ENCODE results near the gene PTPRN2.

The PTPRN2 gene

DNA sequence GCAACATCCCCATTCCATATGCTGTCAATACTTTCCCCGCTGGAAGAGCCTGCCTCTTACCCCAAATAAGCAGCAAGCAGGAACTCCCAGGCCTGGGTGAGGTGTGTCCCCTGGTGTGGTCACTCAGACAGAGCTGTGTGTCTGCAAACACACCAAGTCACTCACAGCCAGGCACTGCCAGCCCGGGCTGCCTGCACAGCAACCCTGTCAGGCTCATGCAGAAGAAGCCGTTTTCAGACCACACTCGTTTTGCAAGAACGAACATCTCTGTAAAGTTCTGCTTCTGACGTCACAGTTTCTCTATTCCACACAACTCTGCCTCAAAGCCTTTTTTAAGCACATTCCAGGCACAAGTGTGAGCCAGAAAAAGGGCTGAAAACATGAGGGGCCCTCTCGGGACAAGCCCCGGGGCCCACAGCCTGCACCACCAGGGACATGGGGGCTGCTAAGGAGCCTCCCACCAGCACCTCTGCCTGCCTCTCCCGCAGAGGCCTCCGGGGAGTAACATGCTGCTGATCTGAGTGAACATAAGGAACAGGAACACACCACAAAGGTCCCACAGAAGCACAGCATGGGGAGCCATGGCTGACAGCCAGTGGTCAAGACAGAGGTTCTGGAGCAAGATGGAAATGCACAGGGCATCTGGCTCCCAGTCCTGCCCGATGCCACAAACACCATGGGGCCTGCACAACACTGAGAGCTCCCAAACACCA is 11.4 kb downstream of the PTPRN2 start:
- no peak for DNase-seq (ENCODE audit: low spot score)

- DNase-seq (ENCODE audit: low spot score): no peak
Measured at GRCh38 chr7:158574308-158575036, 13.2 kb downstream of the PTPRN2 start.

DNA sequence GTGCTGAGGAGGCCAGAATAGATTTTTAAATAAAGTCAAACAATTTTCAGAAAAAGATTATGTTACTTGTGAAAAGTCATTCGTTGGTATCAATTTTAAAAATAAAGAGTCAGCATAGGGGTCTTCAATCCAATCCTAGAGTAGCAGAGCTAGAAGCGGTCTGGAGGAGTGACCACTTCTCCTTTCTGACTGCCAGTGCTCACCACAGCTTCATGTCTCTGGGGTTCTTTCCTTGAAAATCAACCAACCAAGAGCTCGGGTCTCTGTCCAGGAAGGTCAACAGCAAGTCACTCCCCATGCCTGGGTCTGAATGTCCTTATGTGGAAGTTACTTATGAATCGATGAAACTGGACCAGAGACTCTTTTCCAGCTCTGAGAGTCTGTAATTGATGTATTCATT is 14.3 kb downstream of the PTPRN2 start:
- no peak for DNase-seq (ENCODE audit: low spot score)

GRCh38 chr7:158572000-158572828 is 15.4 kb downstream of the PTPRN2 start:
- no peak for DNase-seq (ENCODE audit: low spot score)

GRCh38 chr7:158570449-158571170 is 17.0 kb downstream of the PTPRN2 start:
- DNase-seq (ENCODE audit: low spot score): no peak

- DNase-seq (ENCODE audit: low spot score): no peak
Measured at GRCh38 chr7:158569858-158570323, 17.7 kb downstream of the PTPRN2 start.

DNA sequence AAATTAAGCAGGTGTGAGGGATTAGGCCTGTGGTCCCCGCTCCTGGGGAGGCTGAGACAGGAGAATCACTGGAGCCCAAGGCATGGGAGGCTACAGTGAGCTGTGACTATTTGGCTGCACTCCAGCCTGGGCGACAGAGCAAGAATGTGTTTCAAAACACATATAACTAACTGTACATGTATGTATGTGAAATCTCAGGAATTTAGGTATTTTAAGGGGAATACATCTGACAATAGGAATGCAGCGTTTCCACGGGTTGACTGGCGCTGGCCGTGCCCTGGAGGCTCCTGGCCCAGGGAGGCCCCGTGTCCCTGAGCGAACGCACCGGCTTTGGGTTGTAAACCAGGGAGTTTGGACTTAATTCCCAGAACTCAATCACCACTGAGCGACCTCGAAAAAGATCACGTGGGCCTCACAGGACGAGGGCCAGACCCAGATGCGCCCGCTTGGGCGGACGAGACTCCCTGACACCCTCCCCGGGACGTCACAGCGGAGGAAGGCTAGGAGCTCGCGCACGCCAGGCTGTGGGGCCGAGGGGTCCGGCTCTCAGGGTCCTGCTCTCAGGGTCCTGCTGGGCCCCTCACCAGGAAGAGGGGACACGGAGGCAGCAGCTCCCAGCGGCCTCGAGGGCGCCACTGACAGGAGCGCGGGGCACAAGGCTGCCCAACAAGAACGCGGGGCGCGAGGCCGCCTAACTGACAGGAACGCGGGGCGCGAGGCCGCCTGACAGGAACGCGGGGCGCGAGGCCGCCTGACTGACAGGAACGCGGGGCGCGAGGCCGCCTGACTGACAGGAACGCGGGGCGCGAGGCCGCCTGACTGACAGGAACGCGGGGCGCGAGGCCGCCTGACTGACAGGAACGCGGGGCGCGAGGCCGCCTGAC is 18.4 kb downstream of the PTPRN2 start:
- DNase-seq (ENCODE audit: low spot score): no peak

- no peak for DNase-seq (ENCODE audit: low spot score)
Measured at GRCh38 chr7:158567153-158567603, 20.4 kb downstream of the PTPRN2 start.

- no peak for DNase-seq (ENCODE audit: low spot score)
Measured at GRCh38 chr7:158564663-158565035, 23.0 kb downstream of the PTPRN2 start.

GRCh38 chr7:158563911-158564662 is 23.5 kb downstream of the PTPRN2 start:
- DNase-seq (ENCODE audit: low spot score): no peak

GRCh38 chr7:158563051-158563450 is 24.6 kb downstream of the PTPRN2 start:
- DNase-seq (ENCODE audit: low spot score): no peak

- no peak for DNase-seq (ENCODE audit: low spot score)
Measured at GRCh38 chr7:158562517-158562916, 25.1 kb downstream of the PTPRN2 start.

GRCh38 chr7:158561659-158562058 is 26.0 kb downstream of the PTPRN2 start:
- no peak for DNase-seq (ENCODE audit: low spot score)

DNA sequence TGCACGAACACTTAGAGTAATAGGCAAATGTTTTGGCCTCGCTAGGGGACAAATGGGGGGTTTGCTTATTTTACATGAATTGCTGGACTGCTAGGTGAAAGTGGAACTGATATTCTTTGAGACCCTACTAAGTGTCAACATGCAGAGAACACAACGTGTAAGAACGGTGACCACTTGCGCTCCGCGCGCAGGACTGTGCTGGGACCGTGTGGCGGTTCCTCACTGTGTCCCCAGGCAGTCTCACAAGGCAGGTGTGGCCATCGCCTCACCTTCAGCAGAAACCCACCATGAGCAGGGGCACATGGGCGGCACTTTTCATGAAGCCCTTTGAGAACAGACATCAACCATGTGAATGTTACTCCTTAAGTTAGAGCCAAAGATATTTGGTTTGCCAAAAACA is 27.2 kb downstream of the PTPRN2 start:
- DNase-seq (ENCODE audit: low spot score): no peak

GRCh38 chr7:158559356-158559755 is 28.3 kb downstream of the PTPRN2 start:
- no peak for DNase-seq (ENCODE audit: low spot score)

DNA sequence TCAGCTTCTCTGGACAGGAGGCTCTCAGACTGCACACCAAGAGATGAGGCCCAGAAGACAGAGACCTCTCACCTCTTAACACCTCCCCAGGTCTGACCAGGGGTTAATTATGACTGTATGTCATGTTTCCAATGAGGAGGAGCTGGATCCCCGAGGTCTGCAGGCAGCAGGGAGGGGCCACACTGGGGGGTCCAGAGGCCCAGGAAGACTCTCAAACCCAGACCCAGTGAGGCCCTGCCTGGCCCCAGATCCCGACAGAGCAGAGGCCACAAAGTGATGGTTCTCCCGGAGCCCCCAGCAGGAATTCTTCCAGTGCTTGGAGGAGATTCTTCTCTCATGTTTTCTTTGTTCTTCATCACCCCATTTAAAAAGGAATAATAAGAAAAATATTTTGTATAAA is 28.8 kb downstream of the PTPRN2 start:
- no peak for DNase-seq (ENCODE audit: low spot score)

- no peak for DNase-seq (ENCODE audit: low spot score)
Measured at GRCh38 chr7:158557441-158557755, 30.2 kb downstream of the PTPRN2 start.

- no peak for DNase-seq (ENCODE audit: low spot score)
Measured at GRCh38 chr7:158556721-158557440, 30.7 kb downstream of the PTPRN2 start.

- DNase-seq (ENCODE audit: low spot score): no peak
Measured at GRCh38 chr7:158555034-158555520, 32.5 kb downstream of the PTPRN2 start.
